ENCODE results near the gene ADAM33. TPM values are rescaled to one million over a fixed set of nuclear protein-coding genes. Genes with fewer than 3 reads are reported as not detected.

The ADAM33 gene
- total and polyA plus RNA-seq, 4 donors: 0.11 to 1.2 (median 0.60) TPM

DNA sequence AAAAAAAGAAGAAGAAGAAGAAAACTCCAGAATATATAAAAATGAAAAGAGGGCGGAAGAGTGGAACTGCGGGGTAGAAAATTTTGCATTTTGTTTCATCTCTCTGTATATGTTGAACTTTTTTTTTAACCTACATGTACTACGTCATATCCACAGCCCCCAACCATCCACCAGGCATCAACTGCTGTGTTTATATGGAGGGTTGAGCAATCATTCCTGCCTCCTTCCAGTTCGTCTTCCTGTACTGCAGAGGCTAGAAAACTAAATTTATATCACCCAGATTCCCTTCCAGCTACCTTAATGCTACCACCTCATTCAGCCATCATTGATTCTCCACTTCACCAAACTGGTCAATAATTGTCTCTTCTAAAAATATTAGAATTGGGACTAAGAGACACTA lies 40.1 kb upstream of the ADAM33 start:
- Histone ChIP-seq H3K27me3 (ENCODE audit: control insufficient read depth in 4 of 4, insufficient read depth in 4 of 4, low read length in 3 of 4) (peaks cover 0 to 3% (median 0%) of the 10 kb centered on the region in 4 donors), H3K27ac (ENCODE audit: low read depth in 1 of 2, low read length in 2 of 2) (no peak overlapping the region), H3K36me3 (ENCODE audit: control insufficient read depth in 4 of 4, insufficient read depth in 3 of 4, low read depth in 1 of 4, low read length in 3 of 4) (no peaks in the 10 kb centered on the region), H3K9ac (ENCODE audit: low read depth in 1 of 2, low read length in 2 of 2) (no peak overlapping the region), H3K4me1 (ENCODE audit: control insufficient read depth in 4 of 4, insufficient read depth in 4 of 4, low read length in 3 of 4) (no peaks in the 10 kb centered on the region), H3K9me3 (ENCODE audit: control insufficient read depth in 4 of 4, low read length in 3 of 4) (no peaks in the 10 kb centered on the region), H3K4me3 (ENCODE audit: low read depth in 1 of 3, low read length in 3 of 3) (no peak overlapping the region)
- DNase-seq (ENCODE audit: low spot score): no peak
- TF ChIP-seq RXRA (IDR thresholded peaks at IDR 0.05): no peak
- no peak for TF ChIP-seq RAD21 (IDR thresholded peaks at IDR 0.05)
- TF ChIP-seq FOXA1 (IDR thresholded peaks at IDR 0.05): no peak
- no peak for TF ChIP-seq EGR1 (IDR thresholded peaks at IDR 0.05; ENCODE audit: low read depth in 2 of 2)
- no peak for TF ChIP-seq GABPA (IDR thresholded peaks at IDR 0.05 in 1 of 2, conservative IDR thresholded peaks at IDR 0.05 in 1 of 2)
- TF ChIP-seq, protein P1, sequence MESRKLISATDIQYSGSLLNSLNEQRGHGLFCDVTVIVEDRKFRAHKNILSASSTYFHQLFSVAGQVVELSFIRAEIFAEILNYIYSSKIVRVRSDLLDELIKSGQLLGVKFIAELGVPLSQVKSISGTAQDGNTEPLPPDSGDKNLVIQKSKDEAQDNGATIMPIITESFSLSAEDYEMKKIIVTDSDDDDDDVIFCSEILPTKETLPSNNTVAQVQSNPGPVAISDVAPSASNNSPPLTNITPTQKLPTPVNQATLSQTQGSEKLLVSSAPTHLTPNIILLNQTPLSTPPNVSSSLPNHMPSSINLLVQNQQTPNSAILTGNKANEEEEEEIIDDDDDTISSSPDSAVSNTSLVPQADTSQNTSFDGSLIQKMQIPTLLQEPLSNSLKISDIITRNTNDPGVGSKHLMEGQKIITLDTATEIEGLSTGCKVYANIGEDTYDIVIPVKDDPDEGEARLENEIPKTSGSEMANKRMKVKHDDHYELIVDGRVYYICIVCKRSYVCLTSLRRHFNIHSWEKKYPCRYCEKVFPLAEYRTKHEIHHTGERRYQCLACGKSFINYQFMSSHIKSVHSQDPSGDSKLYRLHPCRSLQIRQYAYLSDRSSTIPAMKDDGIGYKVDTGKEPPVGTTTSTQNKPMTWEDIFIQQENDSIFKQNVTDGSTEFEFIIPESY (IDR thresholded peaks at IDR 0.05): no peak
- TF ChIP-seq TAF1 (conservative IDR thresholded peaks at IDR 0.05): no peak
- TF ChIP-seq, protein P2, sequence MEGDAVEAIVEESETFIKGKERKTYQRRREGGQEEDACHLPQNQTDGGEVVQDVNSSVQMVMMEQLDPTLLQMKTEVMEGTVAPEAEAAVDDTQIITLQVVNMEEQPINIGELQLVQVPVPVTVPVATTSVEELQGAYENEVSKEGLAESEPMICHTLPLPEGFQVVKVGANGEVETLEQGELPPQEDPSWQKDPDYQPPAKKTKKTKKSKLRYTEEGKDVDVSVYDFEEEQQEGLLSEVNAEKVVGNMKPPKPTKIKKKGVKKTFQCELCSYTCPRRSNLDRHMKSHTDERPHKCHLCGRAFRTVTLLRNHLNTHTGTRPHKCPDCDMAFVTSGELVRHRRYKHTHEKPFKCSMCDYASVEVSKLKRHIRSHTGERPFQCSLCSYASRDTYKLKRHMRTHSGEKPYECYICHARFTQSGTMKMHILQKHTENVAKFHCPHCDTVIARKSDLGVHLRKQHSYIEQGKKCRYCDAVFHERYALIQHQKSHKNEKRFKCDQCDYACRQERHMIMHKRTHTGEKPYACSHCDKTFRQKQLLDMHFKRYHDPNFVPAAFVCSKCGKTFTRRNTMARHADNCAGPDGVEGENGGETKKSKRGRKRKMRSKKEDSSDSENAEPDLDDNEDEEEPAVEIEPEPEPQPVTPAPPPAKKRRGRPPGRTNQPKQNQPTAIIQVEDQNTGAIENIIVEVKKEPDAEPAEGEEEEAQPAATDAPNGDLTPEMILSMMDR (IDR thresholded peaks at IDR 0.05; ENCODE audit: low read depth, low read length, missing input control): no peak
- TF ChIP-seq, protein P3, sequence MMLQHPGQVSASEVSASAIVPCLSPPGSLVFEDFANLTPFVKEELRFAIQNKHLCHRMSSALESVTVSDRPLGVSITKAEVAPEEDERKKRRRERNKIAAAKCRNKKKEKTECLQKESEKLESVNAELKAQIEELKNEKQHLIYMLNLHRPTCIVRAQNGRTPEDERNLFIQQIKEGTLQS (IDR thresholded peaks at IDR 0.05): no peak
- no peak for TF ChIP-seq FOXA2 (IDR thresholded peaks at IDR 0.05)
- 87% methylated on average over 4 of the region's 4 CpGs for WGBS

DNA sequence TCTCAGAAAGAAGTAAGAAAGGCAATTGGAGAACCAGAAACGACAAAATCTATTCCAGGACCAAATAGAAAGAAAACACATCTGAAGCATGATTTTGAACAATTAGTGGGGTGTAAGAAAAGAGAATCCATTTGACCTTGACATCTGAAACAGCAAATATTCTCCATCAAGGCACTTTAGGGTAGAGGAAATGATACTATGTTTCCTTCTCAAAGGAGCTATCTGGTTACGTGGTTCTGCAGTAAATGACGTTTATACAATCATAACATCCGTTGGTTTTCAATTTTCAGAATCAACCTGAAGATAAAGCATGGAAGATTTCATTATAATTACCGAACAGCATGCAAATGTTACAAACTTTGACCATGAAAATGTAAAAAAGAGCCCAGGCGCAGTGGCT lies 38.8 kb upstream of the ADAM33 start:
- peaks cover 0 to 3% (median 0%) of the 10 kb centered on the region in 4 donors for H3K27me3 ChIP-seq (ENCODE audit: control insufficient read depth in 4 of 4, insufficient read depth in 4 of 4, low read length in 3 of 4)
- no peaks in the 10 kb centered on the region for H3K9me3 ChIP-seq (ENCODE audit: control insufficient read depth in 4 of 4, low read length in 3 of 4)
- H3K4me1 ChIP-seq (ENCODE audit: control insufficient read depth in 4 of 4, insufficient read depth in 4 of 4, low read length in 3 of 4): no peaks in the 10 kb centered on the region
- TF ChIP-seq TAF1 (conservative IDR thresholded peaks at IDR 0.05) (no peak), HNF4G (IDR thresholded peaks at IDR 0.05) (no peak), FOXA2 (IDR thresholded peaks at IDR 0.05) (no peak), GABPA (IDR thresholded peaks at IDR 0.05 in 1 of 2, conservative IDR thresholded peaks at IDR 0.05 in 1 of 2) (no peak), EGR1 (IDR thresholded peaks at IDR 0.05; ENCODE audit: low read depth in 2 of 2) (no peak), HNF4A (conservative IDR thresholded peaks at IDR 0.05) (no peak), YY1 (IDR thresholded peaks at IDR 0.05) (no peak), RXRA (IDR thresholded peaks at IDR 0.05) (no peak), JUND (IDR thresholded peaks at IDR 0.05) (no peak), RAD21 (IDR thresholded peaks at IDR 0.05) (no peak), SP1 (IDR thresholded peaks at IDR 0.05) (no peak), NR2F2 (IDR thresholded peaks at IDR 0.05) (no peak), FOXA1 (IDR thresholded peaks at IDR 0.05) (no peak)
- TF ChIP-seq, protein P4, sequence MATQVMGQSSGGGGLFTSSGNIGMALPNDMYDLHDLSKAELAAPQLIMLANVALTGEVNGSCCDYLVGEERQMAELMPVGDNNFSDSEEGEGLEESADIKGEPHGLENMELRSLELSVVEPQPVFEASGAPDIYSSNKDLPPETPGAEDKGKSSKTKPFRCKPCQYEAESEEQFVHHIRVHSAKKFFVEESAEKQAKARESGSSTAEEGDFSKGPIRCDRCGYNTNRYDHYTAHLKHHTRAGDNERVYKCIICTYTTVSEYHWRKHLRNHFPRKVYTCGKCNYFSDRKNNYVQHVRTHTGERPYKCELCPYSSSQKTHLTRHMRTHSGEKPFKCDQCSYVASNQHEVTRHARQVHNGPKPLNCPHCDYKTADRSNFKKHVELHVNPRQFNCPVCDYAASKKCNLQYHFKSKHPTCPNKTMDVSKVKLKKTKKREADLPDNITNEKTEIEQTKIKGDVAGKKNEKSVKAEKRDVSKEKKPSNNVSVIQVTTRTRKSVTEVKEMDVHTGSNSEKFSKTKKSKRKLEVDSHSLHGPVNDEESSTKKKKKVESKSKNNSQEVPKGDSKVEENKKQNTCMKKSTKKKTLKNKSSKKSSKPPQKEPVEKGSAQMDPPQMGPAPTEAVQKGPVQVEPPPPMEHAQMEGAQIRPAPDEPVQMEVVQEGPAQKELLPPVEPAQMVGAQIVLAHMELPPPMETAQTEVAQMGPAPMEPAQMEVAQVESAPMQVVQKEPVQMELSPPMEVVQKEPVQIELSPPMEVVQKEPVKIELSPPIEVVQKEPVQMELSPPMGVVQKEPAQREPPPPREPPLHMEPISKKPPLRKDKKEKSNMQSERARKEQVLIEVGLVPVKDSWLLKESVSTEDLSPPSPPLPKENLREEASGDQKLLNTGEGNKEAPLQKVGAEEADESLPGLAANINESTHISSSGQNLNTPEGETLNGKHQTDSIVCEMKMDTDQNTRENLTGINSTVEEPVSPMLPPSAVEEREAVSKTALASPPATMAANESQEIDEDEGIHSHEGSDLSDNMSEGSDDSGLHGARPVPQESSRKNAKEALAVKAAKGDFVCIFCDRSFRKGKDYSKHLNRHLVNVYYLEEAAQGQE (IDR thresholded peaks at IDR 0.05): no peak
- TF ChIP-seq, protein P1 (IDR thresholded peaks at IDR 0.05): no peak
- TF ChIP-seq, protein P2 (IDR thresholded peaks at IDR 0.05; ENCODE audit: low read depth, low read length, missing input control): no peak
- TF ChIP-seq, protein P5, sequence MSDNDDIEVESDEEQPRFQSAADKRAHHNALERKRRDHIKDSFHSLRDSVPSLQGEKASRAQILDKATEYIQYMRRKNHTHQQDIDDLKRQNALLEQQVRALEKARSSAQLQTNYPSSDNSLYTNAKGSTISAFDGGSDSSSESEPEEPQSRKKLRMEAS (IDR thresholded peaks at IDR 0.05): no peak
- TF ChIP-seq, protein P3 (IDR thresholded peaks at IDR 0.05): no peak
- DNase-seq (ENCODE audit: low spot score): no peak
- no peak overlapping the region for H3K9ac ChIP-seq (ENCODE audit: low read depth in 1 of 2, low read length in 2 of 2)
- H3K4me3 ChIP-seq (ENCODE audit: low read depth in 1 of 3, low read length in 3 of 3): no peak overlapping the region
- no peak overlapping the region for H3K27ac ChIP-seq (ENCODE audit: low read depth in 1 of 2, low read length in 2 of 2)
- 62% methylated on average over 6 of the region's 6 CpGs for WGBS
- H3K36me3 ChIP-seq (ENCODE audit: control insufficient read depth in 4 of 4, insufficient read depth in 3 of 4, low read depth in 1 of 4, low read length in 3 of 4): no peaks in the 10 kb centered on the region
